Neural progenitor cell (in vitro differentiated cells): ENCODE measurements around the gene MUC6. TPM values are rescaled to one million over a fixed set of nuclear protein-coding genes. Genes with fewer than 3 reads are reported as not detected.
A peak's percentile ranks its signal among the peaks of the same experiment; 100 is the strongest.
"Not testable (repeated sequence)": the region's sequence is repeated elsewhere in the genome, so short reads cannot be mapped to it uniquely, and the experiment has no call there.

ENCODE experiments used
- DNase-seq: peaks from one replicate; pipeline ENCODE4 v3.0.0-alpha.2; 2016; ENCODE audit warnings: low spot score
- H2AFZ ChIP-seq: fragments of 200-600 bp; sonication (generic); replicated peaks from 2 replicates; pipeline ENCODE4 v1.6.1; 2016; ENCODE audit warnings: antibody characterized with exemption
- H3F3A ChIP-seq: fragments of 200-600 bp; sonication (generic); 2 replicates; pipeline ENCODE4 v1.6.1; 2016; ENCODE audit warnings: antibody characterized with exemption, low read depth
- H3K27ac ChIP-seq: fragments of 200-600 bp; sonication (generic); 2 replicates; pipeline ENCODE4 v1.5.1; 2016; ENCODE audit warnings: mild to moderate bottlenecking
- H3K27me3 ChIP-seq: fragments of 200-600 bp; sonication (generic); 2 replicates; pipeline ENCODE4 v1.6.1; 2016; ENCODE audit warnings: mild to moderate bottlenecking, moderate library complexity
- H3K36me3 ChIP-seq: fragments of 200-600 bp; sonication (generic); 2 replicates; pipeline ENCODE4 v1.5.1; 2016
- H3K4me1 ChIP-seq: fragments of 200-600 bp; sonication (generic); 2 replicates; pipeline ENCODE4 v1.6.1; 2016; ENCODE audit warnings: mixed run types
- H3K4me2 ChIP-seq: fragments of 200-600 bp; sonication (generic); 2 replicates; pipeline ENCODE4 v1.6.1; 2016
- H3K4me3 ChIP-seq: fragments of 200-600 bp; sonication (generic); 2 replicates; pipeline ENCODE4 v1.5.1; 2016
- H3K79me2 ChIP-seq: fragments of 200-600 bp; sonication (generic); 2 replicates; pipeline ENCODE4 v1.6.1; 2016; ENCODE audit warnings: low read depth
- H3K9ac ChIP-seq: fragments of 200-600 bp; sonication (generic); 2 replicates; pipeline ENCODE4 v1.6.1; 2016
- H3K9me3 ChIP-seq: fragments of 200-600 bp; sonication (generic); 2 replicates; pipeline ENCODE4 v1.5.1; 2016; ENCODE audit warnings: low read depth
- H4K20me1 ChIP-seq: fragments of 200-600 bp; sonication (generic); 2 replicates; pipeline ENCODE4 v1.6.1; 2016; ENCODE audit warnings: low read depth
- H3K27ac Mint-ChIP-seq: 3 replicates; pipeline ENCODE4 v1.8.0; 2021; ENCODE audit warnings: mixed read lengths
- H3K27me3 Mint-ChIP-seq: 2 replicates; pipeline ENCODE4 v1.8.0; 2022; ENCODE audit warnings: low read depth, mild to moderate bottlenecking, inconsistent platforms, moderate library complexity, mixed read lengths; ENCODE audit not compliant: insufficient read depth
- H3K36me3 Mint-ChIP-seq: 3 replicates; pipeline ENCODE4 v1.8.0; 2021; ENCODE audit warnings: mixed read lengths
- H3K4me1 Mint-ChIP-seq: 3 replicates; pipeline ENCODE4 v1.8.0; 2021; ENCODE audit warnings: mixed read lengths
- H3K4me3 Mint-ChIP-seq: 3 replicates; pipeline ENCODE4 v1.8.0; 2021; ENCODE audit warnings: mild to moderate bottlenecking, moderate library complexity, mixed read lengths
- H3K9me3 Mint-ChIP-seq: 3 replicates; pipeline ENCODE4 v1.8.0; 2020; ENCODE audit warnings: mixed read lengths
- CTCF ChIP-seq: fragments of 200-600 bp; sonication (generic); IDR thresholded peaks from 2 replicates; pipeline ENCODE4 v1.5.1; 2017; ENCODE audit warnings: antibody characterized with exemption, mild to moderate bottlenecking
- EZH2 ChIP-seq: fragments of 200-600 bp; sonication (generic); IDR thresholded peaks from 2 replicates; pipeline ENCODE4 v1.6.1; 2017; ENCODE audit warnings: antibody characterized with exemption, mild to moderate bottlenecking, moderate library complexity
- EZH2phosphoT487 ChIP-seq: fragments of 200-600 bp; sonication (generic); IDR thresholded peaks from 2 replicates; pipeline ENCODE4 v1.6.1; 2017; ENCODE audit warnings: antibody characterized with exemption
- total RNA-seq: library from RNA; depleted of rRNA; stranded (reverse); fragments of >200 nt; gene quantifications from 2 replicates; pipeline ENCODE4 v1.2.3, GENCODE V29; 2015; ENCODE audit warnings: low replicate concordance

The MUC6 gene
- total RNA-seq, 1 donor from 2014 or later = not detected

GRCh38 chr11:1019321-1019910 is 17.1 kb downstream of the MUC6 start:
- H4K20me1 ChIP-seq = no peaks in the 10 kb centered on the region
- Mint-ChIP-seq H3K27ac (no peak overlapping the region), H3K36me3 (peaks cover 17% of the 10 kb centered on the region), H3K4me1 (peaks cover 3% of the 10 kb centered on the region), H3K27me3 (peaks cover 4% of the 10 kb centered on the region), H3K9me3 (peaks cover 16% of the 10 kb centered on the region), H3K4me3 (no peak overlapping the region)
- no peaks in the 10 kb centered on the region for H3K4me1 ChIP-seq
- TF ChIP-seq EZH2 (no peak), EZH2phosphoT487 (no peak), CTCF (no peak)
- H3K4me3 ChIP-seq = no peak overlapping the region
- H3K27ac ChIP-seq = no peak overlapping the region
- DNase-seq = no peak
- no peak overlapping the region for H3K4me2 ChIP-seq
- no peak overlapping the region for H3K9ac ChIP-seq
- H2AFZ ChIP-seq = no peak overlapping the region
- no peaks in the 10 kb centered on the region for H3K27me3 ChIP-seq
- no peaks in the 10 kb centered on the region for H3F3A ChIP-seq
- H3K79me2 ChIP-seq = no peaks in the 10 kb centered on the region
- H3K36me3 ChIP-seq = no peaks in the 10 kb centered on the region
- no peaks in the 10 kb centered on the region for H3K9me3 ChIP-seq

GRCh38 chr11:1018091-1018490 is 18.4 kb downstream of the MUC6 start:
- Histone ChIP-seq H3K36me3 (no peaks in the 10 kb centered on the region), H4K20me1 (no peaks in the 10 kb centered on the region), H3K27ac (no peak overlapping the region), H3K4me3 (no peak overlapping the region), H3K79me2 (no peaks in the 10 kb centered on the region), H3F3A (no peaks in the 10 kb centered on the region), H3K4me1 (no peaks in the 10 kb centered on the region), H3K4me2 (no peak overlapping the region), H3K9me3 (no peaks in the 10 kb centered on the region), H3K9ac (no peak overlapping the region), H2AFZ (no peak overlapping the region), H3K27me3 (no peaks in the 10 kb centered on the region)
- H3K36me3 Mint-ChIP-seq = peaks cover 17% of the 10 kb centered on the region
- peaks cover 3% of the 10 kb centered on the region for H3K4me1 Mint-ChIP-seq
- H3K9me3 Mint-ChIP-seq = peaks cover 16% of the 10 kb centered on the region
- DNase-seq = no peak
- peak overlapping the region; percentile 9 for H3K27ac Mint-ChIP-seq
- TF ChIP-seq CTCF (no peak), EZH2 (no peak), EZH2phosphoT487 (no peak)
- H3K4me3 Mint-ChIP-seq = no peak overlapping the region
- H3K27me3 Mint-ChIP-seq = peaks cover 4% of the 10 kb centered on the region

GRCh38 chr11:1017269-1018005 is 19.1 kb downstream of the MUC6 start:
- H3K36me3 ChIP-seq = no peaks in the 10 kb centered on the region
- TF ChIP-seq EZH2 (no peak), EZH2phosphoT487 (no peak), CTCF (no peak)

GRCh38 chr11:1016610-1017126 is 19.9 kb downstream of the MUC6 start:
- not testable (repeated sequence) for H2AFZ ChIP-seq, H3K4me3 Mint-ChIP-seq, H3K27ac Mint-ChIP-seq, H3K4me3 ChIP-seq, H3K4me1 ChIP-seq, DNase-seq, H3K27me3 Mint-ChIP-seq, H3F3A ChIP-seq, H3K4me2 ChIP-seq, H3K9me3 ChIP-seq, H3K4me1 Mint-ChIP-seq, H3K36me3 ChIP-seq, H3K9ac ChIP-seq, H3K79me2 ChIP-seq, H3K27me3 ChIP-seq, H3K27ac ChIP-seq, H4K20me1 ChIP-seq
- H3K9me3 Mint-ChIP-seq = peaks cover 16% of the 10 kb centered on the region
- peaks cover 19% of the 10 kb centered on the region for H3K36me3 Mint-ChIP-seq

More at GRCh38 chr11:1017269-1018005, 19.1 kb downstream of the MUC6 start:
- peaks cover 17% of the 10 kb centered on the region for H3K36me3 Mint-ChIP-seq
- no peak for DNase-seq
- H2AFZ ChIP-seq = no peak overlapping the region
- no peak overlapping the region for H3K4me2 ChIP-seq
- H3K4me3 ChIP-seq = no peak overlapping the region
- peak overlapping the region; percentile 0 for H3K27ac Mint-ChIP-seq
- peaks cover 3% of the 10 kb centered on the region for H3K4me1 Mint-ChIP-seq
- H4K20me1 ChIP-seq = no peaks in the 10 kb centered on the region
- no peak overlapping the region for H3K27ac ChIP-seq
- H3K4me1 ChIP-seq = no peaks in the 10 kb centered on the region
- no peaks in the 10 kb centered on the region for H3F3A ChIP-seq
- no peak overlapping the region for H3K9ac ChIP-seq
- H3K27me3 Mint-ChIP-seq = peaks cover 4% of the 10 kb centered on the region
- no peaks in the 10 kb centered on the region for H3K27me3 ChIP-seq
- H3K9me3 Mint-ChIP-seq = peaks cover 16% of the 10 kb centered on the region
- H3K9me3 ChIP-seq = no peaks in the 10 kb centered on the region
- no peaks in the 10 kb centered on the region for H3K79me2 ChIP-seq
- H3K4me3 Mint-ChIP-seq = peak overlapping the region; percentile 0
